Measurements from ENCODE around the gene TYK2. TPM values are rescaled to one million over a fixed set of nuclear protein-coding genes. Genes with fewer than 3 reads are reported as not detected.
A peak's percentile ranks its signal among the peaks of the same experiment; 100 is the strongest.

Gene TYK2
- total RNA-seq, 1 donor from 2014 or later: 147 TPM

GRCh38 chr19:10419200-10419645 lies 38.9 kb upstream of the TYK2 start:
- Mint-ChIP-seq H3K4me1 (ENCODE audit: low read depth) (peaks cover 8% of the 10 kb centered on the region), H3K9me3 (ENCODE audit: low read depth) (no peaks in the 10 kb centered on the region), H3K36me3 (ENCODE audit: insufficient read depth) (no peaks in the 10 kb centered on the region), H3K27ac (no peak overlapping the region), H3K27me3 (peaks cover 80% of the 10 kb centered on the region), H3K4me3 (ENCODE audit: low read depth) (no peak overlapping the region)
- TF ChIP-seq, protein P1, sequence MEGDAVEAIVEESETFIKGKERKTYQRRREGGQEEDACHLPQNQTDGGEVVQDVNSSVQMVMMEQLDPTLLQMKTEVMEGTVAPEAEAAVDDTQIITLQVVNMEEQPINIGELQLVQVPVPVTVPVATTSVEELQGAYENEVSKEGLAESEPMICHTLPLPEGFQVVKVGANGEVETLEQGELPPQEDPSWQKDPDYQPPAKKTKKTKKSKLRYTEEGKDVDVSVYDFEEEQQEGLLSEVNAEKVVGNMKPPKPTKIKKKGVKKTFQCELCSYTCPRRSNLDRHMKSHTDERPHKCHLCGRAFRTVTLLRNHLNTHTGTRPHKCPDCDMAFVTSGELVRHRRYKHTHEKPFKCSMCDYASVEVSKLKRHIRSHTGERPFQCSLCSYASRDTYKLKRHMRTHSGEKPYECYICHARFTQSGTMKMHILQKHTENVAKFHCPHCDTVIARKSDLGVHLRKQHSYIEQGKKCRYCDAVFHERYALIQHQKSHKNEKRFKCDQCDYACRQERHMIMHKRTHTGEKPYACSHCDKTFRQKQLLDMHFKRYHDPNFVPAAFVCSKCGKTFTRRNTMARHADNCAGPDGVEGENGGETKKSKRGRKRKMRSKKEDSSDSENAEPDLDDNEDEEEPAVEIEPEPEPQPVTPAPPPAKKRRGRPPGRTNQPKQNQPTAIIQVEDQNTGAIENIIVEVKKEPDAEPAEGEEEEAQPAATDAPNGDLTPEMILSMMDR (IDR thresholded peaks at IDR 0.05; ENCODE audit: unreplicated experiment): no peak
- no peak for DNase-seq (ENCODE audit: low spot score, unreplicated experiment)

GRCh38 chr19:10418485-10419199 lies 38.3 kb upstream of the TYK2 start:
- H3K27me3 Mint-ChIP-seq: peaks cover 76% of the 10 kb centered on the region

GRCh38 chr19:10418235-10418484 lies 37.8 kb upstream of the TYK2 start:
- H3K4me3 Mint-ChIP-seq (ENCODE audit: low read depth): no peak overlapping the region
- H3K36me3 Mint-ChIP-seq (ENCODE audit: insufficient read depth): no peaks in the 10 kb centered on the region
- peaks cover 8% of the 10 kb centered on the region for H3K4me1 Mint-ChIP-seq (ENCODE audit: low read depth)
- H3K9me3 Mint-ChIP-seq (ENCODE audit: low read depth): no peaks in the 10 kb centered on the region
- TF ChIP-seq, protein P1 (IDR thresholded peaks at IDR 0.05; ENCODE audit: unreplicated experiment): no peak
- peaks cover 74% of the 10 kb centered on the region for H3K27me3 Mint-ChIP-seq
- DNase-seq (ENCODE audit: low spot score, unreplicated experiment): no peak
- H3K27ac Mint-ChIP-seq: peak overlapping the region; percentile 45

More at GRCh38 chr19:10418485-10419199, 38.3 kb upstream of the TYK2 start:
- no peaks in the 10 kb centered on the region for H3K36me3 Mint-ChIP-seq (ENCODE audit: insufficient read depth)
- H3K9me3 Mint-ChIP-seq (ENCODE audit: low read depth): no peaks in the 10 kb centered on the region
- H3K4me1 Mint-ChIP-seq (ENCODE audit: low read depth): peaks cover 8% of the 10 kb centered on the region
- TF ChIP-seq, protein P1 (IDR thresholded peaks at IDR 0.05; ENCODE audit: unreplicated experiment): no peak
- no peak overlapping the region for H3K4me3 Mint-ChIP-seq (ENCODE audit: low read depth)
- no peak for DNase-seq (ENCODE audit: low spot score, unreplicated experiment)
- H3K27ac Mint-ChIP-seq: peak overlapping the region; percentile 45

GRCh38 chr19:10417541-10418234 lies 37.3 kb upstream of the TYK2 start:
- DNase-seq (ENCODE audit: low spot score, unreplicated experiment): no peak
- no peaks in the 10 kb centered on the region for H3K36me3 Mint-ChIP-seq (ENCODE audit: insufficient read depth)
- peaks cover 8% of the 10 kb centered on the region for H3K4me1 Mint-ChIP-seq (ENCODE audit: low read depth)
- no peak overlapping the region for H3K27ac Mint-ChIP-seq
- H3K9me3 Mint-ChIP-seq (ENCODE audit: low read depth): no peaks in the 10 kb centered on the region
- H3K27me3 Mint-ChIP-seq: peaks cover 73% of the 10 kb centered on the region
- TF ChIP-seq, protein P1 (IDR thresholded peaks at IDR 0.05; ENCODE audit: unreplicated experiment): no peak
- H3K4me3 Mint-ChIP-seq (ENCODE audit: low read depth): no peak overlapping the region

DNA sequence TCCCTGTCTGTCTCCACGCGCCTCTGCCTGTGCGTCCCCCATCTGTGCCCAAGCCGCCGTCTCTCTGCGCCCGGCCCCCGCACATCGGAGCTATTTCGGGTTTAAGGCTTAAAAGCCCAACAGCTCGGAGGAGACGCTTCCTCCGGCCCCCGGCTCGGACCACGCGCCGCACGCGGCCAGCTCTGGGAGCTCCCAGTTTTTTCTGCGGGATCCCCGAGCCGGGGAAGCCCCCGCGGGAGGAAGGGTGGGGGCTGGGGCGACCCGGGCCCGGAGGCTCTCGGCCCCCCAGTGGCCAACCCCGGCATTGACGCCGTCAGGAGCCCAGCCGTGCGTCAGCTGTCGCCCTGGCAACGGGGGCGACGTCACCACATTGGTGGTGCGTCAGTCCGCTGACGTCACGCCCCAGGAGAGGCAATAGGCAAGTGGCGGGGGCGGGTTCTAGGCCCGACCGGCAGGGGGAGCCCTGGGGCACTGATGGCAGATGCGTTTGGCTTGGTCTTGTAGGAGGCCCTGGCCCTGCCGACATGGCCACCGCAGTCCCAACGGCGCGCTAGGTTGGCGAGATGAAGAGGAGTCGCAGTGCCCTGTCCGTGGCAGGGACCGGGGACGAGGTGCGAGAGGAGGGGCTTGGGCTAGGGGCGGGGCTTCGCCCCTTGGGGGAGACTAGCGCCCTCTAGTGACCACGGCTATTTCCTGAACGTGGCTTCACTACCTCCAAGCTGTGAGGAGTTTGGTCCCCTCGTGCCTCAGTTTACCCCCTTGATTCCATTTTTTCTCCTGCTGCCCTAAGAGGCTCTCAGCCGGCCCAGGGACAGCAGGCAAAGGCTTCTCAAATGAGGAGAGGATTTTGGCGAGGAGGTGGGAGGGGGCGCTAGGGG lies 36.2 kb upstream of the TYK2 start:
- Mint-ChIP-seq H3K36me3 (ENCODE audit: insufficient read depth) (no peaks in the 10 kb centered on the region), H3K9me3 (ENCODE audit: low read depth) (no peaks in the 10 kb centered on the region), H3K4me3 (ENCODE audit: low read depth) (peak overlapping the region; percentile 62), H3K27me3 (peaks cover 71% of the 10 kb centered on the region), H3K4me1 (ENCODE audit: low read depth) (peaks cover 8% of the 10 kb centered on the region), H3K27ac (peak overlapping the region; percentile 93)
- DNase-seq (ENCODE audit: low spot score, unreplicated experiment): peak; percentile 78
- TF ChIP-seq, protein P1 (IDR thresholded peaks at IDR 0.05; ENCODE audit: unreplicated experiment): peak; percentile 74
